ENCODE data around the gene CCDC9B.

The CCDC9B gene

DNA sequence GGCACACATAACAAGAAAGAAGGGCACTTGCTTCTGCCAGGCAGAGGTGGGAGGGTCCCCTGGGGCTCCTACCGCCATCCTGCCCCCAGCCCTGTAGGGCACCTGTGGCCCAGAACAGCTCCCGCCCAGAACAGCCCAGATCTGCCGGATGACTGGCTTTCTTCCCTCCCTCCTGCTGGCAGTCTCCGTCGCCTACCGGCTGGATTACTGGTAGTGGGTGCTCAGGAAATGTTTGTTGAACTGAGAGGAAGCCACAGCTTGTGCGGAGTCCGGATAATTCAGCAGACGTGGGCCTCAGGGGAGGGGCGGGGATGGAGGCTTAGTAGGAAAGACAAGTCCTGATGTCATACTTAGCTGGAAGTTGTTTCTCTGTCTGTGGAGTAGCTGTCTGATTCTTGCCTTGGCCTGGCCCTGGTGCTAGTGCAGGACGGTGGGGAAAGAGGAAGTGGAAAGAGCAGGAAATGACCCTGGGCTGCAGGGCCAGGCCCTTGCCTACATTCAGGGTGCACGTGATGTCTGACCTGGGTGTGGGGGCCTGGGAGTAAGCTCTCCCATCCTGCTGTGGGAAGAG is 6.7 kb downstream of the CCDC9B start:
- Histone ChIP-seq H3K9me3 (replicated peaks; ENCODE audit: insufficient read depth, low read length) (no peaks in the 10 kb centered on the region), H2AFZ (ENCODE audit: low read length) (no peak overlapping the region), H3F3A (ENCODE audit: insufficient read depth, low read length) (peaks cover 5% of the 10 kb centered on the region), H3K4me2 (ENCODE audit: low read depth, low read length) (no peak overlapping the region), H3K27me3 (replicated peaks; ENCODE audit: insufficient read depth, low read length) (no peaks in the 10 kb centered on the region), H3K79me2 (ENCODE audit: low read length) (peaks cover 9% of the 10 kb centered on the region; the same call in 1 of the 2 replicates), H3K27ac (ENCODE audit: low read length) (no peak overlapping the region), H3K4me3 (ENCODE audit: low read length) (no peak overlapping the region), H3K9ac (ENCODE audit: low read length) (no peak overlapping the region), H3K9me2 (replicated peaks; ENCODE audit: insufficient read depth, low read length) (no peaks in the 10 kb centered on the region), H4K20me1 (ENCODE audit: insufficient read depth, low read length) (no peaks in the 10 kb centered on the region), H3K36me3 (replicated peaks; ENCODE audit: insufficient read depth, low read length) (no peaks in the 10 kb centered on the region), H3K4me1 (ENCODE audit: low read length) (peaks cover 25% of the 10 kb centered on the region)
- no peak for DNase-seq
- no peak for TF ChIP-seq EZH2 (optimal IDR thresholded peaks at IDR 0.05; ENCODE audit: low read depth, low read length)
- TF ChIP-seq EZH2phosphoT487 (IDR thresholded peaks at IDR 0.05; ENCODE audit: low read length): no peak
- TF ChIP-seq, protein P1, sequence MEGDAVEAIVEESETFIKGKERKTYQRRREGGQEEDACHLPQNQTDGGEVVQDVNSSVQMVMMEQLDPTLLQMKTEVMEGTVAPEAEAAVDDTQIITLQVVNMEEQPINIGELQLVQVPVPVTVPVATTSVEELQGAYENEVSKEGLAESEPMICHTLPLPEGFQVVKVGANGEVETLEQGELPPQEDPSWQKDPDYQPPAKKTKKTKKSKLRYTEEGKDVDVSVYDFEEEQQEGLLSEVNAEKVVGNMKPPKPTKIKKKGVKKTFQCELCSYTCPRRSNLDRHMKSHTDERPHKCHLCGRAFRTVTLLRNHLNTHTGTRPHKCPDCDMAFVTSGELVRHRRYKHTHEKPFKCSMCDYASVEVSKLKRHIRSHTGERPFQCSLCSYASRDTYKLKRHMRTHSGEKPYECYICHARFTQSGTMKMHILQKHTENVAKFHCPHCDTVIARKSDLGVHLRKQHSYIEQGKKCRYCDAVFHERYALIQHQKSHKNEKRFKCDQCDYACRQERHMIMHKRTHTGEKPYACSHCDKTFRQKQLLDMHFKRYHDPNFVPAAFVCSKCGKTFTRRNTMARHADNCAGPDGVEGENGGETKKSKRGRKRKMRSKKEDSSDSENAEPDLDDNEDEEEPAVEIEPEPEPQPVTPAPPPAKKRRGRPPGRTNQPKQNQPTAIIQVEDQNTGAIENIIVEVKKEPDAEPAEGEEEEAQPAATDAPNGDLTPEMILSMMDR (IDR thresholded peaks at IDR 0.05; ENCODE audit: low read length): no peak

DNA sequence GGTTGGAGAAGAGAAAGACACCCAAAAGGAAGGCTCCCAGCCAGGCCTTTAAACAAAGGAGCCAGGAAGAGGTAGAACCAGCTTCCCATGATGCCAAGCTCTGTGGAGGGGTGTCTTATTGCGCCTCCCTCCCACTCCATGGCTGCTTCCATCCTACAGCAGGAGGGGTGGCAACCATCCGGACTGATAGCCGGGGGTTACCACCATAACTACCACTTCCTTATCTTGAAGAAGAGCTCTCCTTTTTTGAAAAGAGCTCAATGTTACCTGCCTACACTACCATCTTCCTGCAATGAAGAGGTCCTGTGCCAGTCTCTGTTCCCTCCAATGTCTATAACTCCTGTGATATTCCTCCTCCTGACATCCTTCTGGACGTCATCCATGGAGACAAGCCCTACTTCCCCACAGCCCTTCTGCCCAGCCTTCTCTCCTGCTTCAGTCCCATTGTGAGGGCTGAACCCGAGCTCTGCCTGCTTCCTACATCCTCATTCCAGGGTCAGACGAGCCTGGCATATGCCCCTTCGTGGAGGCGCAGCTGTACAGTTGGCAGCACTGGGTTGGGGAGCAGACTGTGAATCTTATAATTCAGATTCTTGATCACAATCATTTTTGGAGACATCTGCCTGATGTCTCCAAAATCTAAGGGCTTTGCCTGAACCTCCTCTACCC is 8.5 kb downstream of the CCDC9B start:
- no peaks in the 10 kb centered on the region for H3K27me3 ChIP-seq (replicated peaks; ENCODE audit: insufficient read depth, low read length)
- peaks cover 37% of the 10 kb centered on the region for H3K4me1 ChIP-seq (ENCODE audit: low read length)
- peaks cover 22% of the 10 kb centered on the region for H3F3A ChIP-seq (ENCODE audit: insufficient read depth, low read length)
- no peak overlapping the region for H2AFZ ChIP-seq (ENCODE audit: low read length)
- no peaks in the 10 kb centered on the region for H3K9me2 ChIP-seq (replicated peaks; ENCODE audit: insufficient read depth, low read length)
- DNase-seq: no peak
- no peak overlapping the region for H3K4me3 ChIP-seq (ENCODE audit: low read length)
- TF ChIP-seq, protein P1 (IDR thresholded peaks at IDR 0.05; ENCODE audit: low read length): no peak
- no peak for TF ChIP-seq EZH2 (optimal IDR thresholded peaks at IDR 0.05; ENCODE audit: low read depth, low read length)
- TF ChIP-seq EZH2phosphoT487 (IDR thresholded peaks at IDR 0.05; ENCODE audit: low read length): no peak
- H3K9ac ChIP-seq (ENCODE audit: low read length): no peak overlapping the region
- no peaks in the 10 kb centered on the region for H3K36me3 ChIP-seq (replicated peaks; ENCODE audit: insufficient read depth, low read length)
- no peak overlapping the region for H3K27ac ChIP-seq (ENCODE audit: low read length)
- H3K79me2 ChIP-seq (ENCODE audit: low read length): peaks cover 9% of the 10 kb centered on the region; the same call in 1 of the 2 replicates
- no peak overlapping the region for H3K4me2 ChIP-seq (ENCODE audit: low read depth, low read length)
- no peaks in the 10 kb centered on the region for H3K9me3 ChIP-seq (replicated peaks; ENCODE audit: insufficient read depth, low read length)
- H4K20me1 ChIP-seq (ENCODE audit: insufficient read depth, low read length): no peaks in the 10 kb centered on the region

GRCh38 chr15:40331637-40332036 is 9.1 kb downstream of the CCDC9B start:
- Histone ChIP-seq H4K20me1 (ENCODE audit: insufficient read depth, low read length) (no peaks in the 10 kb centered on the region), H3K36me3 (replicated peaks; ENCODE audit: insufficient read depth, low read length) (no peaks in the 10 kb centered on the region), H3K9me2 (replicated peaks; ENCODE audit: insufficient read depth, low read length) (no peaks in the 10 kb centered on the region), H3K79me2 (ENCODE audit: low read length) (peaks cover 14% of the 10 kb centered on the region), H3K4me2 (ENCODE audit: low read depth, low read length) (no peak overlapping the region), H2AFZ (ENCODE audit: low read length) (no peak overlapping the region), H3K4me3 (ENCODE audit: low read length) (no peak overlapping the region), H3K9me3 (replicated peaks; ENCODE audit: insufficient read depth, low read length) (no peaks in the 10 kb centered on the region), H3K9ac (ENCODE audit: low read length) (no peak overlapping the region), H3K27me3 (replicated peaks; ENCODE audit: insufficient read depth, low read length) (no peaks in the 10 kb centered on the region), H3K27ac (ENCODE audit: low read length) (no peak overlapping the region), H3F3A (ENCODE audit: insufficient read depth, low read length) (peaks cover 28% of the 10 kb centered on the region), H3K4me1 (ENCODE audit: low read length) (peaks cover 43% of the 10 kb centered on the region)
- DNase-seq: no peak
- TF ChIP-seq, protein P1 (IDR thresholded peaks at IDR 0.05; ENCODE audit: low read length): no peak
- TF ChIP-seq EZH2 (optimal IDR thresholded peaks at IDR 0.05; ENCODE audit: low read depth, low read length) (no peak), EZH2phosphoT487 (IDR thresholded peaks at IDR 0.05; ENCODE audit: low read length) (no peak)
